Suprapubic skin (tissue), 4 donors: Measurements from ENCODE around the gene GHITM.
"Not testable (repeated sequence)": the region's sequence is repeated elsewhere in the genome, so short reads cannot be mapped to it uniquely, and the experiment has no call there.

Source experiments
- POLR2A ChIP-seq, 2 donors: fragments of 450-650 bp; IDR thresholded peaks; one replicate each; pipeline ENCODE4 v1.6.1; 2017; ENCODE audit warnings: antibody characterized with exemption in 2 of 2, mild to moderate bottlenecking in 2 of 2, moderate library complexity in 2 of 2
- POLR2AphosphoS5 ChIP-seq, 3 donors: sonication (generic); formaldehyde crosslinking; IDR thresholded peaks; one replicate each; pipeline ENCODE4 v1.6.1; 2017; ENCODE audit warnings: antibody characterized with exemption in 3 of 3
- TF ChIP-seq, protein P1 (sequence below), 2 donors: fragments of 200-600 bp in 1 of 2; fragments of 450-650 bp in 1 of 2; sonication (generic) in 1 of 2; IDR thresholded peaks; one replicate each; pipeline ENCODE4 v1.5.1; 2016 to 2019; ENCODE audit warnings: antibody characterized with exemption in 2 of 2, mild to moderate bottlenecking in 1 of 2, moderate library complexity in 1 of 2

DNA sequence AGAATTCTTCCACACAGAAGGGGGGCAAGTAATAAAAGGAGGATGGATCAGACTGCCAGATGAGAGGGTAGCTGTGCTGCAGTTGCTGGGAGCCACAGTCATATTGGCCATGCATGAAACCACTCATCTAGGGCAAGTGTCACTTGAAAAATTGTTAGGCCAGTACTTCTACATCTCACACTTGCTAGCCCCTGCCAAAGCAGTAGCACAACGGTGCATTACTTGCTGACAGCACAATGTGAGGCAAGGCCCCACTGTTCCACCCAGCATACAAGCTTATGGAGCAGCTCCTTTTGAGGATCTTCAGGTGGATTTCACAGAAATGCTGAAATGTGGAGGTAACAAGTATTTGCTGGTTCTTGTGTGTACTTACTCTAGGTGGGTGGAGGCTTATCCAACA lies 25.8 kb upstream of the GHITM start:
- TF ChIP-seq, protein P1, sequence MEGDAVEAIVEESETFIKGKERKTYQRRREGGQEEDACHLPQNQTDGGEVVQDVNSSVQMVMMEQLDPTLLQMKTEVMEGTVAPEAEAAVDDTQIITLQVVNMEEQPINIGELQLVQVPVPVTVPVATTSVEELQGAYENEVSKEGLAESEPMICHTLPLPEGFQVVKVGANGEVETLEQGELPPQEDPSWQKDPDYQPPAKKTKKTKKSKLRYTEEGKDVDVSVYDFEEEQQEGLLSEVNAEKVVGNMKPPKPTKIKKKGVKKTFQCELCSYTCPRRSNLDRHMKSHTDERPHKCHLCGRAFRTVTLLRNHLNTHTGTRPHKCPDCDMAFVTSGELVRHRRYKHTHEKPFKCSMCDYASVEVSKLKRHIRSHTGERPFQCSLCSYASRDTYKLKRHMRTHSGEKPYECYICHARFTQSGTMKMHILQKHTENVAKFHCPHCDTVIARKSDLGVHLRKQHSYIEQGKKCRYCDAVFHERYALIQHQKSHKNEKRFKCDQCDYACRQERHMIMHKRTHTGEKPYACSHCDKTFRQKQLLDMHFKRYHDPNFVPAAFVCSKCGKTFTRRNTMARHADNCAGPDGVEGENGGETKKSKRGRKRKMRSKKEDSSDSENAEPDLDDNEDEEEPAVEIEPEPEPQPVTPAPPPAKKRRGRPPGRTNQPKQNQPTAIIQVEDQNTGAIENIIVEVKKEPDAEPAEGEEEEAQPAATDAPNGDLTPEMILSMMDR (IDR thresholded peaks at IDR 0.05) = not testable (repeated sequence)
- TF ChIP-seq POLR2AphosphoS5, POLR2A (IDR thresholded peaks at IDR 0.05): not testable (repeated sequence)
